ENCODE measurements around the gene ATG14. TPM values are rescaled to one million over a fixed set of nuclear protein-coding genes. Genes with fewer than 3 reads are reported as not detected.

The ATG14 gene

Small RNAs within 50 kb of the gene (small RNA-seq; reads per million reads assigned to genes)
- not detected for gene AL356801.1 (ENCODE audit: low read depth)
